AG20443 (cell line): ENCODE measurements around the gene TRAPPC6A.
"Not testable (repeated sequence)": the region's sequence is repeated elsewhere in the genome, so short reads cannot be mapped to it uniquely, and the experiment has no call there.

Experiments
- DNase-seq: peaks from one replicate; pipeline ENCODE4 v3.0.0; 2012; ENCODE audit warnings: low spot score, mixed read lengths

The TRAPPC6A gene

GRCh38 chr19:45130236-45130635, 47.8 kb downstream of the TRAPPC6A start:
- no peak for DNase-seq

GRCh38 chr19:45128806-45129205, 49.2 kb downstream of the TRAPPC6A start:
- no peak for DNase-seq

GRCh38 chr19:45128146-45128545, 49.9 kb downstream of the TRAPPC6A start:
- DNase-seq, result no peak

GRCh38 chr19:45126654-45127053, 51.4 kb downstream of the TRAPPC6A start:
- no peak for DNase-seq

GRCh38 chr19:45125975-45126493, 52.0 kb downstream of the TRAPPC6A start:
- DNase-seq, result peak; percentile 72

- DNase-seq, result no peak
Observed at GRCh38 chr19:45125360-45125759, 52.7 kb downstream of the TRAPPC6A start.

- DNase-seq, result no peak
Observed at GRCh38 chr19:45124021-45124420, 54.0 kb downstream of the TRAPPC6A start.

GRCh38 chr19:45123440-45123850, 54.6 kb downstream of the TRAPPC6A start:
- DNase-seq, result no peak

GRCh38 chr19:45122832-45123231, 55.2 kb downstream of the TRAPPC6A start:
- no peak for DNase-seq

GRCh38 chr19:45121827-45122345, 56.2 kb downstream of the TRAPPC6A start:
- no peak for DNase-seq

GRCh38 chr19:45119582-45119981, 58.5 kb downstream of the TRAPPC6A start:
- DNase-seq, result no peak

- not testable (repeated sequence) for DNase-seq
Observed at GRCh38 chr19:45118591-45119355, 59.3 kb downstream of the TRAPPC6A start.

GRCh38 chr19:45118106-45118505, 59.9 kb downstream of the TRAPPC6A start:
- DNase-seq, result no peak

GRCh38 chr19:45117671-45118070, 60.4 kb downstream of the TRAPPC6A start:
- DNase-seq, result no peak

- DNase-seq, result no peak
Observed at GRCh38 chr19:45117167-45117594, 60.9 kb downstream of the TRAPPC6A start.

- no peak for DNase-seq
Observed at GRCh38 chr19:45115809-45116615, 62.0 kb downstream of the TRAPPC6A start.

- no peak for DNase-seq
Observed at GRCh38 chr19:45114116-45114515, 63.9 kb downstream of the TRAPPC6A start.

- DNase-seq, result no peak
Observed at GRCh38 chr19:45113628-45114027, 64.4 kb downstream of the TRAPPC6A start.
